Embryonic facial prominence (tissue), 1 donor: ENCODE results near the gene RHOB.
"Not testable (repeated sequence)": the region's sequence is repeated elsewhere in the genome, so short reads cannot be mapped to it uniquely, and the experiment has no call there.

ENCODE experiments used
- DNase-seq: peaks from one replicate; pipeline ENCODE4 v3.0.0-alpha.2; 2016; ENCODE audit errors: extremely low spot score

The RHOB gene

DNA sequence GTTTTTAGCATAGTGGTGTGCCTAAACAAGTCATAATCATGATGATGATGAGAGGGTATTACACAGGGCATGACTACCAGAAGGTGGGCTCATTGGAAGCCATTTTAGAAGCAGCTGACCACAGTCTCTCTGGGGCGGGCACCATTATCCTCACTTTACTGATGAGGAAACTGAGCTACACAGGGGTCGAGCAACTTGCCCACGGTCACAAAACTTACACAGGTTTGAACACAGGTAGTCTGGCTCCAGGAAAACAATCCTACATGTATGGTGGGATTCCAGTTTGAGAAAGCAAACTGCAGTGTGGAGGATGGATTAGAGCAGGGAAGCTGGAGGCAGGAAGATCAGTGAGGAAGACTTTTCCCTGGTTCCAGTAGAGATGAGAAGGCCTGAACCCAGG lies 6.2 kb downstream of the RHOB start:
- DNase-seq, result no peak

DNA sequence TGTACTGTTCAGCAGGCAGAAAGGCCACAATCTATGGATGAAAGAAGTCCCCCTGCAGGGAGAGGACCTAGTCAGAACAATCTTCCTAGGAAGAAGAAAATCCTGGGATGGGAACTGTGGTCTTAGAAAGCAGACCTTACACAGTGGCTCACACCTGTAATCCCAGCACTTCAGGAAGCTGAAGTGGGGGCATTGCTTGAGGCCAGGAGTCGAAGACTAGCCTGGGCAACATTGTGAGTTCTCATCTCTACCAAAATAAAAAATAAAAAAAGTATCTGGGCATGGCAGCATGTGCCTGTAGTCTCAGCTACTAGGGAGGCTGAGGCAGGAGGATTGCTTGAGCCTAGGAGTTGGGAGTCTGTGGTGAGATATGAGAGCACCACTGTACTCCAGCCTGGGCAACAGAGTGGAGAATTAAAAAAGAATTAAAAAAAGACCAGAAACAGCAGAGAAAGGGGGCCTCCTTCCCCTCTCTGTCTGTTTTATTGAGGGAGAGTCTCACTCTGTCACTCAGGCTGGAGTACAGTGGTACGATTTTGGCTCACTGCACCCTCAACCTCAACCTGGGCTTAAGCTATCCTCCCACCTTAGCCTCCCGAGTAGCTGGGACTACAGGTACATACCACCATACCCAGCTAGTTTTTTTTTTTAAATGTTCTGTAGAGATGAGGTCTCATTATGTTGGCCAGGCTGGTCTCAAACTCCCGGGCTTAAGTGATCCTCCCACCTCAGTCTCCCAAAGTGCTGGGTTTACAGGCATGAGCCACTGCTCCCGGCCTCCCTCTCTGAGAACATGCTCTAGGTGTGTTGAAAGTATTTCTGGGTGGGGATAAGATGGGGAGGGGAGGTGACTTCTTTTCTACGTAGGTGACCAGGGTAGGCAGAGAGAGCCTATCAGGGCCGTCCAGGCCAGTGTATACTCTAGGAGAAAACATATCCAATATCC lies 7.4 kb downstream of the RHOB start:
- DNase-seq, result no peak

DNA sequence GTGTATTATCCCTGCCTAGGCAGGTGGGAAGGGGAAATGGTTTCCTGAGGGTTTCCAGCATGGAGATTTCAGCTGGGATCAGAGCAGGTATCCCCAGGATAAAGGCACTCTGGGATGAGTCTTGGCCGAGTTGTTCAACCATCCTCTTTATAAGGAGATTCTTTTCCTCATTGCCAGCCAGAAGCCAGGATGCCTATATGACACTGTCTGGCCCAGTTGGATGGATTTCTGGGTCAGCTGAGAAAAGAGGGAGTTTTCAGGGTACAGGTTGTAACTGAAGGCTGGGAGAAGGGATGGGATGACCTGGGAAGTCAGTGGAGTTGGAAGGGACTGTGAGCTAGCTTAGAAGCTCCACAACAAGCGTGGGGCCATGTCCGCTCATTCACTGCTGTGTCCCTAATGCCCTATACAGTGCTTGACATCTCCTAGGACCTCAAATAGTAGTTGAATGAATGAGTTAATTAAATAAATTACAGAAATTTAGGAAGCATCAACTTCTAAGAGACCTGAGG lies 8.3 kb downstream of the RHOB start:
- DNase-seq, result no peak

DNA sequence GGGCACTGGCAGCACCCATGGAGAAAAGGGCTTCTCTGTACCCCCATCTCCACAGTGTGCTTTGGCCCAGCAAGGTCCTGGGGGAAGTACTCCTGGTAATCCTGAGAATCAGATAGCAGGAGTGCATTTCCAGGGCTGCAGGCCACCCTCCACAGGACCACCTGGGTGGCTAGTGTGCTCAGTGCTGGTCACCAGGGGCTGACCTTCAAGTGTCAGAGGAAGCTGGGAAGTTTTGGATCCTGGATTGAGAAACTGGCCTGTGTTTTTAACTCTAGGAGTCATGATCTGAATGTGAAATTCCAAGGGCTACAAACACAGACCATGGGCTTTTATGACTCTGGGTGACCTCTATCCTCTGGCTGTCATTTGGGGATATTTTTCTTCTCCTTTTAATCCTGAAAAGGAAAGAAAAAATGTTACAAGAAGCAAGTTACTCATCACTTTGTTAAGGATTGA lies 9.3 kb downstream of the RHOB start:
- no peak for DNase-seq

DNA sequence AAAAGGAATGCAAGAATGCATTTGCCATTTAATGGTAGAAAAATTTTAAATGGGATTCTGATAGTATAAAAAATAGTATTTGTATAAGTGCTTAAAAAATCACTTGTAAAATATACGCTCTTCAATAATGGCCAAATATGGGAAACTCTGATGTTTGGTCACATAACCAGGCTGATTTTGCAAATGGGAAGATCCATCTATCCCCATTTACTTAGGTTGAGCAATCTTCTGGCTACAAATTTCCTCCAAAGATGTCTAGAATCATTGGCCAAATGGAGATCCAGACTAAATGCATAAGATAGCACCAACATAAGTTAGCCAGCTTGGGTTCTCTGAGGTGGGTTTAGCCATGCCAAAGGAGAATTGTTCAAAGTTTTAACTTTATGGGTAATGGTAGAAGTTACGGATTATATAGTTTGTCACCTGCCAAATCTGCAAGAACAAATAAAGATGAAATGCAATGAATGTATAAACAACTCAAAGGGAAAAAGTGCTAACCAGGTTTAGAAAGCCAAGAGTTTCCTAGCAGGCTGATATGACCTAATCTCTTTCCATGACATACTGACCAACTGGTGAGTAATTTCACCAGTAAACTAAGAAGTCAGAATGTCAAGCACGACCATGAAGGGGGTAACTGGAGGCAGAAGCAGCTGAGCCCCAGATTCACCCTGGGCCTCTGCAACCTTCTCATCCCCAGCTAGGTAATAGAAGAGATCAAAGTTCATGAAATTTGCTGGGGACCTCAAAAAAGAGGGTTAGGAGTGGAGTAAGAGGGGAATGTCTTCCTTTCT lies 10.0 kb downstream of the RHOB start:
- no peak for DNase-seq

DNA sequence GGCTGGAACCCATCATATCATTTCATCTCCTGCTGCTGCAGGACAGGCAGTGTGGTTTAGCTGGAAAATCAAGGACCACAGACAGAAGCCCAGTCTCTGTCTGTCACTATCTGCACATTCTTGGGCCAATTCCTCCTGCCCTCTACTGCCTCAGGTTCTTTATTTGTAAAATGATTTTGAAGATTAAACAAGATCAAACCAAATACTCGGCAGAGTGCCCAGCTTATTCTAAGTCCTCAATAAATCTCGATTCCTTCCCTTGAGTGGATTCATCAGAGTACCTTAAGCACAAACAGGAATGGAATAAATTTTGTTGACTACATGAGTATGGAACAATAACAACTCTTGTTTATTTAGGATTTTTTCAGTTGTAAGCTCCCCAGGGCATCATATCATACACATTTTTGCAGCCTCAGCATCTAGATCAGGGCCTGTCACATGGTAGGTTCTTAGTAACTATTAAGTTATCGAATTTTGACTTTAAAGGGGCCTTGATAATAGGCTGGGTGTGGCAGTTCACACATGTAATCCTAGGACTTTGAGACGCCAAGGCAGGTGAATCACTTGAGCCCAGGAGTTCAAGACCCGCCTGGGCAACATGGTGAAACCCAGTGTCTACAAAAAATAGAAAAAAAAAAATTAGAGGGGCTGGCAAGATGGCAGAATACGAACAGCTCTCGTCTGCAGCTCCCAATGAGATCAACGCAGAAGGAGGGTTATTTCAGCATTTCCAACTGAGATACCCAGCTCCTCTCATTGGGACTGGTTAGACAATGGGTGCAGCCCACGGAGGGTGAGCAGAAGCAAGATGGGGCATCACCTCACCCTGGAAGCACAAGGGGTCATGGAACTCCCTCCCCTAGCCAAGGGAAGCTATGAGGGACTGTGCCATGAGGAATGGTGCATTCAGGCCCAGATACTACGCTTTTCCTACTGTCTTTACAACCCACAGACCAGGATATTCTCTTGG lies 11.1 kb downstream of the RHOB start:
- no peak for DNase-seq

DNA sequence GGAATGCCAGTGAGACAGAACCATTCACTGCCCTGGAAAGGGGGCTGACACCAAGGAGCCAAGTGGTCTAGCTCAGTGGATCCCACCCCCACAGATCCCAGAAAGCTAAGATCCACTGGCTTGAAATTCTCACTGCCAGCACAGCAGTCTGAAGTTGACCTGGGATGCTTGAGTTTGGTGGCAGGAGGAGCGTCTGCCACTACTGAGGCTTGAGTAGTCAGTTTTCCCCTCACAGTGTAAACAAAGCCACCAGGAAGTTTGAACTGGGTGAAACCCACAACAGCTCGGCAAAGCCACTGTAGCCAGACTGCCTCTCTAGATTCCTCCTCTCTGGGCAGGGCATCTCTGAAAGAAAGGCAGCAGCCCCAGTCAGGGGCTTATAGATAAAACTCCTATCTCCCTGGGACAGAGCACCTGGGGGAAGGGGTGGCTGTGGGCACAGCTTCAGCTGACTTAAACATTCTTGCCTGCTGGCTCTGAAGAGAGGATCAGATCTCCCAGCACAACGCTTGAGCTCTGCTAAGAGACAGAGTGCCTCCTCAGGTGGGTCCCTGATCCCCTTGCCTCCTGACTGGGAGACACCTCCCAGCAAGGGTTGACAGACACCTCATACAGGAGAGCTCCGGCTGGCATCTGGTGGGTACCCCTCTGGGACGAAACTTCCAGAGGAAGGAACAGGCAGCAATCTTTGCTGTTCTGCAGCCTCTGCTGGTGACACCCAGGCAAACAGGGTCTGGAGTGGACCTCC lies 12.0 kb downstream of the RHOB start:
- DNase-seq, result not testable (repeated sequence)

DNA sequence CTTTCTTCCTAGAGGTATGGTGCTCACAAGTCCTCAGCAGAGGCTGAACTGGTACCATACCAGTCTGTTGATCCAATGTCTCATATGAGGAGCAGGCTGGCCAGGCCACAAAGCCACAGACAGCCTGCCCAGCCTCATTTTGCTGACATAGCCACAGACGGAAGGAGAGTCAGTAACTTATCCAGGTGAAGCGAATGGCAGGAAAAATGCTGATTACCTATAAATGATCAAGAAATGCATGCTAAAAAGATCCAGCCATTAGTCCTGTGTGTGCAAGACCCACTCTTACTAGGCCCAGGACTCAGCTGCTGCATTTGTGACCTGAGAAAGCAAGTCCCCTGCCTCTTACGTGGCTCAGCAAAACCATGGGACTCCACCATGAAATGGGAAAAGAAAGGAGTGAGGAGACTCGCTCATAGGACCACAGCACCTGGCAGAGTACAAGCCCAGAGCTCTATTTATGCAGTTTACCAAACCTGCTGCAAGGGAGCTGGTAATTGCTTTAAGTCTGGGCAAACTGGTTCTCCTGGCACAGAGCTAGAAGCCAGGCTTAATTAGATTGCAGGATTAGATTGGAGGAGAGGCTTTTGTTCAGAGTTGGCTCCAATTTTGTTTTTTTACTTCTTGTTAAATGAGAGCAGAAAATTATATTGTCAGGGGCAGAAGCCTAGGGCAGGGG lies 19.0 kb downstream of the RHOB start:
- no peak for DNase-seq

DNA sequence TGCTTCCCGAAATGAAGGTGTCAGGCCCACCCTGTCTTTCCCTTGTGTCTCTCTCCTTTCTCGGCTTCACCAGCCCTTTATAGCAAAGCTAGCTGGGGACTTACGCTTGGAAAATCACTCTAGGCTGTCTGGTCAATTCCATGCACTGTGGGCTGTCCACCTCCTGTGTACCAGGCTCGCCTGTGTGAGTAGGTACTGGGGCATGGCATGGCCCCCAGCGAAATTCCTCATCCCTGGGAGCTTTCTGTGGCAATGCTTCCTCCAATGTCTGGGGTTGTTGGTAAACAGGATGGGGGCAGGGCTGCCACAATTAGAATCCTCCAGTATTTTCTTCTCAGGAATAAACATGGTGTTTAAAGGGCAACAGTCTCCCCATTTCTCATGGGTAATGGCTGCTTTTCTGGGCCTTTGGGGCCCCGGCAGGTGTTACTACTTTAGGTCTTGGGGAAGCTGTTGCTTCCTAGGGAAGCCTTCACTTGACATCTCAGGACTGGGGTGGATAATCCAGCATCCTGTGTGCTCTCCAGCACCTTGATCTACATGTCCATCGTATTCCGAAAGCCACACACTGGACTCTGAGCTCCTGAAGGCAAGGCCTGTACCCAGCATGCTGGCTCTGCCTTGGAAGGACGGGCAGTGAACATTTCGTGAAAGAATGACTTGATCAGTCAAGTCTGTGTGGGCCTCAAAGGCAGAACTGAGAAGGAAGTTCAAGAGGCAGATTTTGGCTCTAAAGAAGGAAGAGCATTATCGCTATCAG lies 21.1 kb downstream of the RHOB start:
- DNase-seq, result no peak

DNA sequence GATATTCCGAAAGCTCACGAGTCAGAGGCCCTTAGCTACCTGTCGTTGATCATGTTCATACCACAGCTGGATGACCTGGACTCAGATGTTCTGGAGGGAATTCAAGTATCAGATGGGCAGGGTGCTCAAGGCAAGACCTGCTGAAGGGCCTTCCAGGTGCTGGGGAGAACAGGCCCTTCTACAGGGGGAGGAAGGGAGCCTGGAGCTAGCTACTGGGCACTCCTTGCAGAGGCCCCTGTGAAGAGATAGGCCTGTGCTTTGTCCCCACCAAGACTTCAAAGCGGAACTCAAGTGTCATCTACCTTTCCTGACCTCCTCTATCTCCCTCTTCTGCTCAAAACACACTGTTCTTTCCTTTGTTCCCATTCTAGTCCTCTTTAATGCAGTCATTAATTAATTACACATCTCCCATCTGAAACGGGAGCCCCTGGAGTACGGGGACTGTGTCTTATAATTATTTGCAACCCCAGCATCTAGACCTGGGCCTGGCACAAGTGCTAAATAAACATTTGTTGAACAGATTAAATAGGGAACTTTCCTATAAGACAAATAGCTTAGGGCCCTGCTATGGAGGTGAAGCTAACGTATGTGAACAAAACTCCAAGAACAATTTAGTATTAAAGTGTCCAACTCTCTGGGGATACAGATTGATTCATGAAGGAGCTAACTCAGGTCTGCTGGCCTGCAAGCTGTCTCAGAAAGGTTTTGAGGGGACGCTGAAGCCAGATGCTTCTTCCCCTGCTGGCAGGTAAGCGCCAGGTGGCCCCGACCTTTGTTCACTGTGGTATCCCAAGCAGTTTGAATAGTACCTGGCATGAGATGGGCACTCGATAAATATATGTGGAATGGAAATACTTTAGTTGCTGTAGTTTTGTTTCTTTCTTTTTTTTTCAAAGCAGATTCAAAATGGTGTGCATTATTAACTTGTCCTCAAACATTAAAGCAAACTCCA lies 22.0 kb downstream of the RHOB start:
- no peak for DNase-seq

DNA sequence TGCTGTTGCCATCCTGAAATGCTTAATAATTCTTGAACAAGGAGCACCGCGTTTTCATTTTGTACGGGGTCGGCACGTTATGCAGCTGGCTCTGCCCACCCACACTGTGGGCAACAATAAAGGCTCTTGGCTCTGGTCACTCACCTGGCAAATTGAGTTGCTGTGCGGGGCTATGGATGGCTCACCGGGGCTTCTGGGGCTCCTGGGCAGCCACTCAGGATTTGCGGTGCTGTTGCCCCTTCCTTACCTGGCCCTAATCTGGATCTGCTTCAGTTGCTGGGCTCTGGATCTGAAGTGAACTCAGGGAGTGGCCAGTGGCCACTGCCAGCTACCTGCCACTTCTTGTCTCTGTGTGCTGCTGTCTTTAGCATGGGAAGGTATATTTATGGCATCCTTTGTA lies 22.7 kb downstream of the RHOB start:
- DNase-seq, result no peak

DNA sequence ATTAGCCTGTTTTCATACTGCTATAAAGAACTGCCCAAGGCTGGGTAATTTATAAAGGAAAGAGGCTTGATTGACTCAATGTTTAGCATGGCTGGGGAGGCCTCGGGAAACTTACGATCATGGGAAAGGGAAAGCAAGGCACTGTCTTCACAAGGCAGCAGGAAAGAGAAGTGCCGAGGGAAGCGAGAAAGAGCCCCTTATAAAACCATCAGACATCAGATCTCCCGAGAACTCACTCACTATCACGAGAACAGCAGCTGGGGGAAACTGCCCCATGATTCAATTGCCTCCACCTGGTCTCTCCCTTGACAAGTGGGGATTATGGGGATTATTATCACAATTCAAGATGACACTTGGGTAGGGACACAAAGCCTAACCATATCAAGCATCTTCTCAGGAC lies 23.3 kb downstream of the RHOB start:
- no peak for DNase-seq

DNA sequence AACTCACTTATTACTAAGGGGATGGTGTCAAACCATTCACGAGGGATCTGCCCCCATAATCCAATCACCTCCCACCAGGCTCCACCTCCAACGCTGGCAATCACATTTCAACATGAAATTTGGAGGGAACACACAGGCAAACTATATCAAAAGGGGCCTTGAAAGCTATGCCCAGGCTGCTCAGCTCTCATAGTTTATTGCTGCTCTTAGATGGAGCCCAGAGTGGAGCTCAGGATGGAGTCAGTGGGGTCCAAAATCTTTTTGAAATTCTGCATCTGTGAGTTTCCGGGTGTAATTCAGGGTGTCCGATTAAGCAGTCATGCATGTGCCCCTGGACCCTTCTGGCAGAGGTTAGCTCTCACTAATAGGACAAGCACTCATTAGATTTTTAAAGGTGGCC lies 24.3 kb downstream of the RHOB start:
- DNase-seq, result no peak

DNA sequence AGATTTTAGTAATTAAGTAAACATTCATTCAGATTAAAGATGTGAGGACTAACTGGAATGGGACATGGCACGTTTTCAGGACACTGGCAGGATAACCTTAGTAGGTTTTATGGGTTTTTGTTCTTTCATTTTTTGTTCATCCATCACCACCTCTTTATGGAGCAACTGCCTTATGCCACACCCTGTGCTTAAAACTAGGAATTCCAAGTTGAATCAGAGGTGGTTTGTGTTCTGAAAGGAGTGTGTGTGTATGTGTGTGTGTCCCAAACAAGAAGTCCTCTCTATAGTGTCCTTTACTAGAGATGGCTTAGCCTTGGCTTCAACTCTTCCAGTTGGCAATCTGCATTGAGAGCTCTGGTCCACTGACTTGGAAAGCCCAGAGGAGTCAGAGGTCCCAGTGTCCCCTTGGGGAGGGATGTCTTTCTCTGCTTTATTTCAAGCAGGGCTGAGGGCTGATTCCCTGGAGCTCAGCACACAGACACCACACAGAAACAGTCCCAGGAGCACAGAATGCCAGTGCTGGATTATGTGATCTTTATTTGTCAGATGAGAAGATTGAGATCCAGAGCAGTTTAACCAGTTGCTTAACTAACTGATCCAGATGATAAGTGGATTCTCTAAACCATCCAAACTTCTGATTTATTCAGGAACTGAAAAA lies 25.2 kb downstream of the RHOB start:
- DNase-seq, result no peak

DNA sequence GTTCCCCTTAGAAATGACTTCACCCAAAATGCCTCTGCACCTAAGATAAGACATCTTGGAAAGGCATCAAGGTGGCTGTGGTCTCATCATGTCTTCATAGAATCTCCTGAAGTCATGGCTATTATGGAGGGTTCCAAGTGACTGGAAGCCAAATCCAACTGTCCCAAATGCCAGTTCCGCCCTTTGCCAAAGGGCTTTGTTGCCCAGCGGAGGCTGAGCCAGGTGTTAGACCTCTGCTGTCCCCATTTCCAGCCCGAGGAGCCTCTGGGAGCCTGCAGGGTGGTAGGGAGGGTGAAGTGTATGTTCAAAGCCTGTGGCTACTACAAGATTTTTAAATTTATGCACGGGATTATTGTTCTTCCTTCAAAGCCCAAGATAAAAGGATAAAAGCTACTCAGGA lies 25.7 kb downstream of the RHOB start:
- DNase-seq, result no peak

DNA sequence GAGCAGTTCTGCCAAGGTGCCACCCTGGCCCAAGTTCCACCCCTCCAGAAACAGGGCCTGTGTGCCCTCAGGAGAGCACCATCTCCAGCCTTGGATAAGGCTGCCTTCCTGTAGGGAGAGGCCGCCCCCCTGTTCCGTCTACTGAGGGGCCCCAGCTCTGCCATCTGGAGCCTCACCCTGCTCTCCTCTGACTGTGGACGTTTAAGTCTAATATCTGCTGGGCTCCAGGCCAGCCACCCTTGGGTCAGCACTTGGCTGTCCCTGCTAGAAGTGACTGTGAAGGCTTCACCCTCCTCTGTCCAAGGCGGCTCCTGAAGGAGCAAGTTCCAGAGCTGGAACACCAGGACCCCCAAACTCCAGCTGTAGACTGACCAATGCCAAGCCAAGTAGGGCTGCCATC lies 26.3 kb downstream of the RHOB start:
- DNase-seq, result no peak

DNA sequence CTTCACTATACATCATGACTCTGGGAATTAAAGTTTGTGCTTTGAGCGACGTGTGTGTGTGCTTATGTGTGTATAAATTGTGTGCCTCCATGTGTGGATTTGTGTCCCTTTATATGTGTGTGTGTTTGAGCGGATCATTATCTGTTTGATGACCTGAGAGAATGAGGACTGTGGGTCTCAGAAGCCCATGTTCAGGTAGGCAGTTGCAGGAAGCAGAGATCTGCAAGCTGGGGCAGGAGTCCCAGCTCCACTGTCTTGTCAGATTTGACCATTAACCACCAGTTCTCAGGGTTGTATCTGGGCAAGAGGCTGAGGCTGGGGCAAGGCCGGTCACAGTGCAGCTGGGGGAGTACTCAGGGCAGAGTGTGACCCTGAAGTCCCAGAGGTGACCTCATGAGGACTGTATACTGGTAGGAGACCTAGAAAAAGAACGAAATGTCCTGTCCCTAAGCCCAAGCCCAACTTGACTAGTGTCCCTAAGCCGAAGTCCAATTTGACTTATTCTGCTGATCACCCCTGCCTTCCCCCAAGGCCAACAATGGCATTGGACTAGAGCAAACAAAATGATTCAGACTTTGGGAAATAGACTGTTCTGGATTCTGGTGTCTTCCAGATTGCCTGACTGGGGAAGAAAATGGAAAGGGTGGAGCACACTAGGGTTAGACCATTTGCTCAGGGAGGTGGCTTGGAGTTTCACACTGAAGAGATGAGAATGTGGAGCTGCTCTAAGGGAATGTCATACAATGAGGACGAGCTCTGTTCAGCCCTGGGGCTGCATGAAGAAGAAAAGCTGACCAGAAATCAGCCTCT lies 28.1 kb downstream of the RHOB start:
- no peak for DNase-seq
